KMS-11 (cell line): ENCODE data around the gene DPP10.

Experiments used
- H2AFZ ChIP-seq: fragments of 200-600 bp; sonication (generic); 2 replicates; pipeline ENCODE4 v1.6.1; 2016; ENCODE audit warnings: antibody characterized with exemption, mixed run types, low read depth
- H3K27ac ChIP-seq: fragments of 200-600 bp; sonication (generic); 2 replicates; pipeline ENCODE4 v1.6.1; 2016; ENCODE audit warnings: mild to moderate bottlenecking, mixed run types
- H3K27me3 ChIP-seq: fragments of 200-600 bp; sonication (generic); 2 replicates; pipeline ENCODE4 v1.6.1; 2017; ENCODE audit warnings: mild to moderate bottlenecking, low read depth, mixed run types, moderate library complexity; ENCODE audit not compliant: insufficient read depth
- H3K36me3 ChIP-seq: fragments of 200-600 bp; sonication (generic); 2 replicates; pipeline ENCODE4 v1.6.1; 2017; ENCODE audit warnings: mild to moderate bottlenecking, mixed run types; ENCODE audit not compliant: insufficient read depth
- H3K4me1 ChIP-seq: fragments of 200-600 bp; sonication (generic); 2 replicates; pipeline ENCODE4 v1.6.1; 2016; ENCODE audit warnings: mild to moderate bottlenecking, low read depth, mixed run types; ENCODE audit not compliant: poor library complexity, severe bottlenecking
- H3K4me2 ChIP-seq: fragments of 200-600 bp; sonication (generic); 2 replicates; pipeline ENCODE4 v1.7.0; 2016; ENCODE audit warnings: mild to moderate bottlenecking, mixed run types
- H3K4me3 ChIP-seq: fragments of 200-600 bp; sonication (generic); IDR thresholded peaks from 2 replicates; pipeline ENCODE4 v1.6.1; 2017; ENCODE audit warnings: low read depth, low read length, mixed read lengths; ENCODE audit not compliant: insufficient read depth
- H3K79me2 ChIP-seq: fragments of 200-600 bp; sonication (generic); 2 replicates; pipeline ENCODE4 v1.6.1; 2016; ENCODE audit warnings: low read depth, mixed run types; ENCODE audit not compliant: insufficient read depth
- H3K9ac ChIP-seq: fragments of 200-600 bp; sonication (generic); 2 replicates; pipeline ENCODE4 v1.6.1; 2016; ENCODE audit warnings: mild to moderate bottlenecking, mixed run types
- H4K20me1 ChIP-seq: fragments of 200-600 bp; sonication (generic); 2 replicates; pipeline ENCODE4 v1.6.1; 2016; ENCODE audit warnings: mild to moderate bottlenecking, mixed run types; ENCODE audit not compliant: insufficient read depth
- TF ChIP-seq, protein P1 (sequence below): fragments of 200-600 bp; sonication (generic); conservative IDR thresholded peaks from 2 replicates; pipeline ENCODE4 v1.6.1; 2017; ENCODE audit warnings: low read depth, mild to moderate bottlenecking, antibody characterized with exemption, low read length, moderate library complexity, mixed read lengths

DPP10 gene

GRCh38 chr2:115739574-115739973, 1297.1 kb downstream of the DPP10 start:
- Histone ChIP-seq H4K20me1 (no peaks in the 10 kb centered on the region), H3K79me2 (no peaks in the 10 kb centered on the region), H3K27me3 (no peaks in the 10 kb centered on the region), H3K4me3 (no peak overlapping the region), H3K4me2 (no peak overlapping the region), H3K9ac (no peak overlapping the region), H2AFZ (no peak overlapping the region), H3K36me3 (no peaks in the 10 kb centered on the region), H3K4me1 (no peaks in the 10 kb centered on the region), H3K27ac (no peak overlapping the region)
- TF ChIP-seq, protein P1, sequence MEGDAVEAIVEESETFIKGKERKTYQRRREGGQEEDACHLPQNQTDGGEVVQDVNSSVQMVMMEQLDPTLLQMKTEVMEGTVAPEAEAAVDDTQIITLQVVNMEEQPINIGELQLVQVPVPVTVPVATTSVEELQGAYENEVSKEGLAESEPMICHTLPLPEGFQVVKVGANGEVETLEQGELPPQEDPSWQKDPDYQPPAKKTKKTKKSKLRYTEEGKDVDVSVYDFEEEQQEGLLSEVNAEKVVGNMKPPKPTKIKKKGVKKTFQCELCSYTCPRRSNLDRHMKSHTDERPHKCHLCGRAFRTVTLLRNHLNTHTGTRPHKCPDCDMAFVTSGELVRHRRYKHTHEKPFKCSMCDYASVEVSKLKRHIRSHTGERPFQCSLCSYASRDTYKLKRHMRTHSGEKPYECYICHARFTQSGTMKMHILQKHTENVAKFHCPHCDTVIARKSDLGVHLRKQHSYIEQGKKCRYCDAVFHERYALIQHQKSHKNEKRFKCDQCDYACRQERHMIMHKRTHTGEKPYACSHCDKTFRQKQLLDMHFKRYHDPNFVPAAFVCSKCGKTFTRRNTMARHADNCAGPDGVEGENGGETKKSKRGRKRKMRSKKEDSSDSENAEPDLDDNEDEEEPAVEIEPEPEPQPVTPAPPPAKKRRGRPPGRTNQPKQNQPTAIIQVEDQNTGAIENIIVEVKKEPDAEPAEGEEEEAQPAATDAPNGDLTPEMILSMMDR = no peak

DNA sequence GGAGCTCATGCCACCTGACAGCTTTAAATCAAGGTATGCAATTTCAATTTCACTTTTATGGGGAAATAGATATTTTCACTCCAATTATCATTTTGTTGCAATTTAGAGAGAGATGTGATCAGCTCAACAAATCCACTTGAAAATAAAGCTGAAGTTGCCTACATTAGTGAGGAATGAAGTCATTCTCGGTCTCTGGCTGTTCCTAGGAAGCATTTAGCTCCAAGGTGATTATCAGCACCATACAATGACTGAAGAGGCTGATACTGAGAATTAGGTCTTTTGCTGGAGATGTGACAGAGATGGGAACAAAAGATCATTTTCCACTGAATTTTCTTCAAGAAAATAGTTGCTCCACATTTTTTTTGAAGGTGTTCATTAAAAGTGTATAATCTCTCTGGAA, 1303.7 kb downstream of the DPP10 start:
- no peaks in the 10 kb centered on the region for H3K36me3 ChIP-seq
- H3K27me3 ChIP-seq = no peaks in the 10 kb centered on the region
- H3K79me2 ChIP-seq = no peaks in the 10 kb centered on the region
- H2AFZ ChIP-seq = no peak overlapping the region
- no peaks in the 10 kb centered on the region for H4K20me1 ChIP-seq
- TF ChIP-seq, protein P1 = no peak
- no peak overlapping the region for H3K4me2 ChIP-seq
- H3K4me1 ChIP-seq = no peaks in the 10 kb centered on the region
- no peak overlapping the region for H3K9ac ChIP-seq
- no peak overlapping the region for H3K4me3 ChIP-seq
- H3K27ac ChIP-seq = no peak overlapping the region

DNA sequence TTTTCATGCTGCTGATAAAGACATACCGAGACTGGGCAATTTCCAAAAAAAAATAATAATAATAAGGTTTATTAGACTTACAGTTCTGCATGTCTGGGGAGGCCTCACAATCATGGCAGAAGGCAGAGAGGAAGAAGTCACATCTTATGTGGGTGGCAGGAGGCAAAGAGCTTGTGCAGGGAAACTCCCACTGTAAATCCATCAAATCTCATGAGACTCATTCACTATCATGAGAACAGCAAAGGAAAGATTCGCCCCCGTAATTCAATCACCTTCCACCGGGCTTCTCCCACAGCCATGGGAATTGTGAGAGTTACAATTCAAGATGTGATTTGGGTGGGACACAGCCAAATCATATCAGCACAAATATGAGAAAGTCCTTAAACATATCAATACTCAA, 1314.8 kb downstream of the DPP10 start:
- Histone ChIP-seq H3K79me2 (no peaks in the 10 kb centered on the region), H3K36me3 (no peaks in the 10 kb centered on the region), H3K27me3 (no peaks in the 10 kb centered on the region), H3K27ac (no peak overlapping the region), H4K20me1 (no peaks in the 10 kb centered on the region), H3K4me1 (no peaks in the 10 kb centered on the region), H3K4me2 (no peak overlapping the region), H3K4me3 (no peak overlapping the region), H3K9ac (no peak overlapping the region), H2AFZ (no peak overlapping the region)
- TF ChIP-seq, protein P1 = no peak

DNA sequence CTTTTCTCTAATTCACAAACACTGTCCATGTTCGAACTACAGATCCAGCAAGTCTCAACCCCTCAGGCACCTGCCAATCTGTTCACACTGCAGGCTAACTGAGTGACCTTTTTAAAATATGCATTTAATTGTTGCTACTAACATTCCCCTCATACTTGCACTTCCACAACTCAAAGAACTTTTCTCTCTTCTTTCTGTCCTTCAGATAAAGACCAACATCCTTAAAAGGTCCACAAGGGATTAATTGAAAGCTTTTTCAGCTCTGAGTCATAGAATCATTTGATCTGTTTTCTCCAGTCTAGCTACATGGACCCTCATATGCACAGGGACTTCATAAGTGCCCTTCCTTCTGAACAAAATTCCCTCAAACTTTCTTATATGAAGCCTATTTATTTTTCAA, 1321.2 kb downstream of the DPP10 start:
- TF ChIP-seq, protein P1 = no peak
- Histone ChIP-seq H3K79me2 (no peaks in the 10 kb centered on the region), H3K27me3 (no peaks in the 10 kb centered on the region), H3K27ac (no peak overlapping the region), H2AFZ (no peak overlapping the region), H3K36me3 (no peaks in the 10 kb centered on the region), H3K4me3 (no peak overlapping the region), H4K20me1 (no peaks in the 10 kb centered on the region), H3K9ac (no peak overlapping the region), H3K4me2 (no peak overlapping the region), H3K4me1 (no peaks in the 10 kb centered on the region)
